ENCODE results near the gene CNNM2. TPM values are rescaled to one million over a fixed set of nuclear protein-coding genes. Genes with fewer than 3 reads are reported as not detected.
"Not testable (repeated sequence)": the region's sequence is repeated elsewhere in the genome, so short reads cannot be mapped to it uniquely, and the experiment has no call there.

Gene CNNM2
- total RNA-seq, 4 donors from 2014 or later: 9.9 to 21.0 (median 10.5) TPM

- no peaks in the 10 kb centered on the region for H3K9me3 ChIP-seq
- no peak overlapping the region for H3K27ac ChIP-seq
- no peaks in the 10 kb centered on the region for H3K27me3 ChIP-seq
- H3K4me1 ChIP-seq: peaks cover 0 to 4% (median 0%) of the 10 kb centered on the region in 4 donors
- TF ChIP-seq EP300 (IDR thresholded peaks at IDR 0.05) (no peak), POLR2A (IDR thresholded peaks at IDR 0.05) (no peak), CTCF (IDR thresholded peaks at IDR 0.05) (no peak)
- no peak for DNase-seq (ENCODE audit: low spot score in 2 of 2)
- H3K4me3 ChIP-seq: no peak overlapping the region
- 87 to 89% methylated on average over 16 of the region's 16 CpGs for WGBS, 2 donors
- peaks cover 0 to 15% (median 0%) of the 10 kb centered on the region in 3 donors for H3K36me3 ChIP-seq
These were observed 148.3 kb downstream of the CNNM2 start for GRCh38 chr10:103066141-103067098.

GRCh38 chr10:103067099-103067477 lies 149.0 kb downstream of the CNNM2 start:
- H3K27me3 ChIP-seq; H3K4me3 ChIP-seq; H3K4me1 ChIP-seq; DNase-seq (ENCODE audit: low spot score in 2 of 2); H3K27ac ChIP-seq; H3K9me3 ChIP-seq: not testable (repeated sequence)
- peaks cover 0 to 21% (median 0%) of the 10 kb centered on the region in 3 donors for H3K36me3 ChIP-seq
- WGBS, 2 donors: 91 to 92% methylated on average over 4 of the region's 4 CpGs

GRCh38 chr10:103067484-103067883 lies 149.4 kb downstream of the CNNM2 start:
- H3K4me1 ChIP-seq: peaks cover 0 to 4% (median 0%) of the 10 kb centered on the region in 4 donors
- no peak for DNase-seq (ENCODE audit: low spot score in 2 of 2)
- H3K9me3 ChIP-seq: no peaks in the 10 kb centered on the region
- no peaks in the 10 kb centered on the region for H3K27me3 ChIP-seq
- H3K27ac ChIP-seq: no peak overlapping the region
- peaks cover 0 to 25% (median 0%) of the 10 kb centered on the region in 3 donors for H3K36me3 ChIP-seq
- WGBS, 2 donors: 87 to 89% methylated on average over 2 of the region's 2 CpGs
- H3K4me3 ChIP-seq: no peak overlapping the region
- no peak for TF ChIP-seq EP300 (IDR thresholded peaks at IDR 0.05)
- TF ChIP-seq POLR2A (IDR thresholded peaks at IDR 0.05): no peak
- no peak for TF ChIP-seq CTCF (IDR thresholded peaks at IDR 0.05)

- Histone ChIP-seq H3K36me3 (peaks cover 0 to 27% (median 0%) of the 10 kb centered on the region in 3 donors), H3K4me3 (no peak overlapping the region), H3K27me3 (no peaks in the 10 kb centered on the region), H3K9me3 (no peaks in the 10 kb centered on the region), H3K4me1 (peaks cover 0 to 4% (median 0%) of the 10 kb centered on the region in 4 donors), H3K27ac (no peak overlapping the region)
- WGBS, 2 donors: 82% methylated on average over 6 of the region's 6 CpGs
- DNase-seq (ENCODE audit: low spot score in 2 of 2): no peak
- TF ChIP-seq POLR2A (IDR thresholded peaks at IDR 0.05) (no peak), EP300 (IDR thresholded peaks at IDR 0.05) (no peak), CTCF (IDR thresholded peaks at IDR 0.05) (no peak)
These were observed 149.9 kb downstream of the CNNM2 start for GRCh38 chr10:103067956-103068355.

GRCh38 chr10:103069453-103070331 lies 151.6 kb downstream of the CNNM2 start:
- DNase-seq (ENCODE audit: low spot score in 2 of 2): peak; percentile 26 to 54
- Histone ChIP-seq H3K4me3 (no peak overlapping the region), H3K27me3 (no peaks in the 10 kb centered on the region), H3K9me3 (no peaks in the 10 kb centered on the region), H3K4me1 (peaks cover 0 to 4% (median 0%) of the 10 kb centered on the region in 4 donors), H3K27ac (no peak overlapping the region), H3K36me3 (peaks cover 0 to 34% (median 0%) of the 10 kb centered on the region in 3 donors)
- TF ChIP-seq EP300 (IDR thresholded peaks at IDR 0.05) (no peak), CTCF (IDR thresholded peaks at IDR 0.05) (peak; percentile 42 to 67 (median 51))
- 40 to 46% methylated on average over 16 of the region's 16 CpGs for WGBS, 2 donors
